HCT116 (cell line): ENCODE measurements around the gene SEMA6D. TPM values are rescaled to one million over a fixed set of nuclear protein-coding genes. Genes with fewer than 3 reads are reported as not detected.

ENCODE experiments used
- ATAC-seq: fragments of 200-7000 bp; cut with Tn5 transposase; 2 replicates; pipeline ENCODE4 v1.9.1; 2020; ENCODE audit warnings: mild to moderate bottlenecking, moderate library complexity
- BruUV-seq: library from RNA; stranded (reverse); fragments of 400-500 nt; replicated peaks from 2 replicates; lab custom pipeline; 2021; lab: Mats Ljungman, UMichigan
- CTCF ChIA-PET: fragments of 300-600 bp; sonication (Branson Sonifier 250); formaldehyde crosslinking; loops from one replicate; lab custom pipeline; 2021; ENCODE audit warnings: antibody characterized with exemption; lab: Charles Lee
- POLR2A ChIA-PET: fragments of 300-600, 350-600 bp; sonication (Branson Sonifier 250); formaldehyde crosslinking; loops from one replicate; lab custom pipeline; 2021; ENCODE audit warnings: antibody characterized with exemption; lab: Charles Lee
- RAD21 ChIA-PET, 2 experiments: fragments of 300-600 bp; sonication (Branson Sonifier 250); formaldehyde crosslinking; loops; one replicate each; lab custom pipeline; 2023; ENCODE audit warnings: low total read pairs in 2 of 2; ENCODE audit not compliant: uncharacterized antibody in 2 of 2, unreplicated experiment in 2 of 2, low non-redundant PET in 1 of 2; lab: Charles Lee
- DNase-seq: peaks from one replicate; pipeline ENCODE4 v3.0.0-alpha.2; 2010; ENCODE audit warnings: low read depth, low spot score
- H2AFZ ChIP-seq: fragments of 200-600 bp; shearing (Covaris generic), sonication (generic); 2 replicates; pipeline ENCODE4 v1.6.1; 2017; ENCODE audit warnings: low read depth, mixed run types, mixed read lengths, antibody characterized with exemption, low read length; ENCODE audit not compliant: poor library complexity, severe bottlenecking
- H3K27ac ChIP-seq: 2 replicates; pipeline ENCODE4 v1.5.1; 2012; ENCODE audit warnings: low read depth, low read length
- H3K27me3 ChIP-seq: fragments of 200-600 bp; sonication (generic); 2 replicates; pipeline ENCODE4 v1.6.1; 2016; ENCODE audit warnings: mixed run types, low read length, mixed read lengths; ENCODE audit not compliant: insufficient read depth
- H3K36me3 ChIP-seq, 2 experiments: fragments of 200-500 bp in 1 of 2; fragments of 200-600 bp in 1 of 2; sonication (Bioruptor generic) in 1 of 2; sonication (generic) in 1 of 2; 2 replicates each; pipeline versions ENCODE4 v1.5.1 to v1.6.1; 2014 to 2016; ENCODE audit warnings: low read length in 2 of 2, inconsistent platforms in 1 of 2, mixed read lengths in 1 of 2, mixed run types in 1 of 2; ENCODE audit not compliant: insufficient read depth in 2 of 2, control insufficient read depth in 1 of 2
- H3K4me1 ChIP-seq, 2 experiments: fragments of 200-600 bp in 1 of 2; sonication (generic) in 1 of 2; 2 replicates each; pipeline versions ENCODE4 v1.5.1 to v1.6.1; 2012 to 2017; ENCODE audit warnings: low read length in 2 of 2, inconsistent platforms in 1 of 2, mild to moderate bottlenecking in 1 of 2, mixed read lengths in 1 of 2, mixed run types in 1 of 2, moderate library complexity in 1 of 2; ENCODE audit not compliant: insufficient read depth in 2 of 2, control insufficient read depth in 1 of 2
- H3K4me2 ChIP-seq: fragments of 200-600 bp; sonication (generic); 2 replicates; pipeline ENCODE4 v1.6.1; 2017; ENCODE audit warnings: mixed run types, low read length, mixed read lengths
- H3K4me3 ChIP-seq, 2 experiments: fragments of 200-600 bp in 1 of 2; sonication (generic) in 1 of 2; replicated peaks in 1 of 2; 2 replicates each; pipeline ENCODE4 v1.5.1; 2011 to 2016; ENCODE audit warnings: low read length in 2 of 2, control low read depth in 1 of 2, low read depth in 1 of 2, mild to moderate bottlenecking in 1 of 2, mixed read lengths in 1 of 2, mixed run types in 1 of 2
- H3K79me2 ChIP-seq: fragments of 200-600 bp; sonication (generic); 2 replicates; pipeline ENCODE4 v1.6.1; 2017; ENCODE audit warnings: mild to moderate bottlenecking, mixed run types, low read length, moderate library complexity, mixed read lengths; ENCODE audit not compliant: insufficient read depth
- H3K9ac ChIP-seq: fragments of 200-600 bp; sonication (generic); 2 replicates; pipeline ENCODE4 v1.6.1; 2016; ENCODE audit warnings: low read length, mixed read lengths
- H3K9me2 ChIP-seq: fragments of 200-600 bp; sonication (generic), shearing (Covaris generic); 2 replicates; pipeline ENCODE4 v1.6.1; 2017; ENCODE audit warnings: mixed run types, mild to moderate bottlenecking, moderate library complexity; ENCODE audit not compliant: insufficient read depth
- H3K9me3 ChIP-seq, 2 experiments: fragments of 200-500 bp in 1 of 2; fragments of 200-600 bp in 1 of 2; sonication (Bioruptor generic) in 1 of 2; sonication (generic) in 1 of 2; 2 replicates each; pipeline ENCODE4 v1.6.1; 2014 to 2017; ENCODE audit warnings: low read length in 2 of 2, mixed read lengths in 2 of 2, inconsistent platforms in 1 of 2, low read depth in 1 of 2, mild to moderate bottlenecking in 1 of 2, mixed run types in 1 of 2, moderate library complexity in 1 of 2; ENCODE audit not compliant: control insufficient read depth in 1 of 2, insufficient read depth in 1 of 2
- H4K20me1 ChIP-seq: fragments of 200-600 bp; sonication (generic), shearing (Covaris generic); 2 replicates; pipeline ENCODE4 v1.6.1; 2017; ENCODE audit warnings: mixed run types, mild to moderate bottlenecking, moderate library complexity; ENCODE audit not compliant: insufficient read depth
- CEBPB ChIP-seq: IDR thresholded peaks from 2 replicates; pipeline ENCODE4 v1.6.1; 2012; ENCODE audit warnings: low read depth
- ELF1 ChIP-seq: IDR thresholded peaks from 2 replicates; pipeline ENCODE4 v1.6.1; 2012; ENCODE audit warnings: low read depth, borderline replicate concordance
- EZH2 ChIP-seq: fragments of 200-600 bp; sonication (generic); IDR thresholded peaks from 2 replicates; pipeline ENCODE4 v1.6.1; 2017; ENCODE audit warnings: antibody characterized with exemption, mixed run types
- EZH2phosphoT487 ChIP-seq: fragments of 200-600 bp; IDR thresholded peaks from 2 replicates; pipeline ENCODE4 v1.6.1; 2018; ENCODE audit warnings: antibody characterized with exemption, borderline replicate concordance
- POLR2AphosphoS5 ChIP-seq: IDR thresholded peaks from 2 replicates; pipeline ENCODE4 v1.6.1; 2011; ENCODE audit warnings: mild to moderate bottlenecking, low read depth, low read length, moderate library complexity
- RAD21 ChIP-seq: IDR thresholded peaks from 2 replicates; pipeline ENCODE4 v1.6.1; 2012; ENCODE audit warnings: low read depth, mild to moderate bottlenecking
- SIN3A ChIP-seq: IDR thresholded peaks from 2 replicates; pipeline ENCODE4 v1.6.1; 2012; ENCODE audit warnings: low read depth
- TCF7L2 ChIP-seq: IDR thresholded peaks from 2 replicates; pipeline ENCODE4 v1.7.0; 2011; ENCODE audit warnings: borderline replicate concordance, inconsistent platforms; ENCODE audit not compliant: insufficient read depth, insufficient read length; ENCODE audit errors: extremely low read depth
- YY1 ChIP-seq: IDR thresholded peaks from 2 replicates; pipeline ENCODE4 v1.6.1; 2011; ENCODE audit warnings: low read length, low read depth, moderate library complexity, mild to moderate bottlenecking; ENCODE audit not compliant: insufficient replicate concordance; ENCODE audit errors: extremely low read depth
- ZFX ChIP-seq: fragments of 450-650 bp; IDR thresholded peaks from 2 replicates; pipeline ENCODE4 v1.6.1; 2017
- ZNF274 ChIP-seq: fragments of 200-500 bp; sonication (Bioruptor generic); IDR thresholded peaks from 2 replicates; pipeline ENCODE4 v1.6.1; 2014; ENCODE audit warnings: mild to moderate bottlenecking, low read depth, low read length, inconsistent platforms
- intact Hi-C: fragments of 100-400 bp; cut with micrococcal nuclease; formaldehyde crosslinking; loops from 2 replicates; pipeline ENCODE4 v1.10.0; 2022
- total RNA-seq: library from RNA; stranded (reverse); gene quantifications from one replicate; pipeline ENCODE4 v1.2.1, GENCODE V29; 2021; ENCODE audit not compliant: unreplicated experiment
- TF ChIP-seq, protein P1 (sequence below): IDR thresholded peaks from 2 replicates; pipeline ENCODE4 v1.6.1; 2012; ENCODE audit warnings: low read depth
- TF ChIP-seq, protein P2 (sequence below): IDR thresholded peaks from 2 replicates; pipeline ENCODE4 v1.6.1; 2012

Gene SEMA6D
- total RNA-seq, 1 experiment from 2014 or later = 0.02 TPM

DNA sequence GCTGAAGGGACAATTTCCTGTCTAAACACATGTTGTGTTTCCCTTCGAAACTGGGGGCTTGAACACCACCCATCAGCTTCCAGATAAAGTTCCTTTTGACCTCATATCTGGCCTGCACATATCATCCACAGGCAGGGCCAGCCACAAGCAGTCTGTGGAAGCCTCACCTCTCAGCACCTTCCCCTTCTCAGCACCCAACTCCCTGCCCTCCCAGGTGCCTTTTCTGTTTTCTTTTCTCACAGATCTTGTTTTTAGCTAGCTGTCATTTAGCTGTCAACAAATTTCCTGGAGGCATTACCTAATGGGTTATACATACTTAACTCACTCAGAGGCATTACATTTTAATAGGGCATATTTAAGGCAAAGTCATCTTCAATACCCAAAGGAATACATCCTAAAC is 93.9 kb downstream of the SEMA6D start:
- no peaks in the 10 kb centered on the region for H3K4me1 ChIP-seq
- BruUV-seq = no TSS peak

More for the DNA sequence above, 93.9 kb downstream of the SEMA6D start:
- Histone ChIP-seq H3K4me3 (no peak overlapping the region), H3K36me3 (no peaks in the 10 kb centered on the region), H4K20me1 (no peaks in the 10 kb centered on the region), H3K27me3 (no peaks in the 10 kb centered on the region), H3K4me2 (no peak overlapping the region), H3K9me2 (no peaks in the 10 kb centered on the region), H3K9ac (no peak overlapping the region), H3K27ac (no peak overlapping the region), H3K79me2 (no peaks in the 10 kb centered on the region), H3K9me3 (peaks cover 11 to 13% of the 10 kb centered on the region in 2 experiments; a peak in 2 of 4 replicates), H2AFZ (no peak overlapping the region)
- ChIA-PET RAD21 (no interaction called here), CTCF (no interaction called here), POLR2A (no interaction called here)
- DNase-seq = no peak
- ATAC-seq = no peak
- TF ChIP-seq ZNF274 (no peak), SIN3A (no peak), ZFX (no peak), EZH2 (no peak), TCF7L2 (no peak), POLR2AphosphoS5 (no peak), YY1 (no peak), ELF1 (no peak), RAD21 (no peak), CEBPB (no peak), EZH2phosphoT487 (no peak)
- TF ChIP-seq, protein P1, sequence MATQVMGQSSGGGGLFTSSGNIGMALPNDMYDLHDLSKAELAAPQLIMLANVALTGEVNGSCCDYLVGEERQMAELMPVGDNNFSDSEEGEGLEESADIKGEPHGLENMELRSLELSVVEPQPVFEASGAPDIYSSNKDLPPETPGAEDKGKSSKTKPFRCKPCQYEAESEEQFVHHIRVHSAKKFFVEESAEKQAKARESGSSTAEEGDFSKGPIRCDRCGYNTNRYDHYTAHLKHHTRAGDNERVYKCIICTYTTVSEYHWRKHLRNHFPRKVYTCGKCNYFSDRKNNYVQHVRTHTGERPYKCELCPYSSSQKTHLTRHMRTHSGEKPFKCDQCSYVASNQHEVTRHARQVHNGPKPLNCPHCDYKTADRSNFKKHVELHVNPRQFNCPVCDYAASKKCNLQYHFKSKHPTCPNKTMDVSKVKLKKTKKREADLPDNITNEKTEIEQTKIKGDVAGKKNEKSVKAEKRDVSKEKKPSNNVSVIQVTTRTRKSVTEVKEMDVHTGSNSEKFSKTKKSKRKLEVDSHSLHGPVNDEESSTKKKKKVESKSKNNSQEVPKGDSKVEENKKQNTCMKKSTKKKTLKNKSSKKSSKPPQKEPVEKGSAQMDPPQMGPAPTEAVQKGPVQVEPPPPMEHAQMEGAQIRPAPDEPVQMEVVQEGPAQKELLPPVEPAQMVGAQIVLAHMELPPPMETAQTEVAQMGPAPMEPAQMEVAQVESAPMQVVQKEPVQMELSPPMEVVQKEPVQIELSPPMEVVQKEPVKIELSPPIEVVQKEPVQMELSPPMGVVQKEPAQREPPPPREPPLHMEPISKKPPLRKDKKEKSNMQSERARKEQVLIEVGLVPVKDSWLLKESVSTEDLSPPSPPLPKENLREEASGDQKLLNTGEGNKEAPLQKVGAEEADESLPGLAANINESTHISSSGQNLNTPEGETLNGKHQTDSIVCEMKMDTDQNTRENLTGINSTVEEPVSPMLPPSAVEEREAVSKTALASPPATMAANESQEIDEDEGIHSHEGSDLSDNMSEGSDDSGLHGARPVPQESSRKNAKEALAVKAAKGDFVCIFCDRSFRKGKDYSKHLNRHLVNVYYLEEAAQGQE = no peak
- TF ChIP-seq, protein P2, sequence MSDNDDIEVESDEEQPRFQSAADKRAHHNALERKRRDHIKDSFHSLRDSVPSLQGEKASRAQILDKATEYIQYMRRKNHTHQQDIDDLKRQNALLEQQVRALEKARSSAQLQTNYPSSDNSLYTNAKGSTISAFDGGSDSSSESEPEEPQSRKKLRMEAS = no peak
- intact Hi-C loops = no loop called here
